ENCODE measurements around the gene GPR83.
"Not testable (repeated sequence)": the region's sequence is repeated elsewhere in the genome, so short reads cannot be mapped to it uniquely, and the experiment has no call there.

GPR83 gene

GRCh38 chr11:94400839-94401772 lies at the start of gene GPR83:
Gene GPR83, minus strand, starts transcription at chr11:94401419. Its CDS starts 172 bp downstream, at chr11:94401247.
- DNase-seq = peak; percentile 33

DNA sequence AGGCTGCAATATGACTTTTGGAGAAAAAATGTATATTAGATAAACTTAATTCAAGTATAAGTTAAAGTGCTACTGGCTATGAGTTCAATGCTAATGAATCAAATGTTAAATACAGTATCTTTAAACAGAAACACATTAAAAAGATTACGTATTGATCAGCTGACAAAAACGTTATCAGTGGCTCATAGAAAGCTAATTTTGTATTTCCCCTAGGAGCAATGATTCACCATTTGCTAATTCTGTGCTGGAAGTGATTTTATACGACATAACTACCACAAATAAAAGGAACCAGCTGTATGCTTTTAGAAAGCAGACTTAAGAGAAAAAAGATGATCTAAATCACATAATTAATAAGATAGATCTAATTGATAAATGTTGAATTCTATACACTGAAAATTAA lies 48.8 kb upstream of the GPR83 start:
- DNase-seq = peak; percentile 48

GRCh38 chr11:94449437-94449836 lies 48.2 kb upstream of the GPR83 start:
- peak; percentile 71 for DNase-seq

DNA sequence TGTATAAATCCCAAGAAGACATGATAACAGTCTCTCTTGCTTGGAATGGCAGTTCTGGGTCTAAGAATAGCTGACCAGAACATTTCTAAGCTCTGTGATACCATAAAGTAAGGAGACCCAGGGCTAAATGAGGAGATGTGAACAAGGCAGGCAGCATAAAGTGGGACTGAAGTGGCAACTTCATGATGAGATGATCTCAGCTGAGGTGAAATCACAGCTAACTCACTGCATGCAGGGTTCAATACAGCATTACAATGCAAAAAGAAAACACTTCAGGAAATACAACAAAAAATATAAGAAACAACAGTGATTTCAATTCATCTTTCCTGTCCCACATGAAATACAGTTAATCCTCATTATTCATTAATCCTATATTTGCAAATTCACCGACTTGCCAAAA lies 47.8 kb upstream of the GPR83 start:
- DNase-seq = no peak

DNA sequence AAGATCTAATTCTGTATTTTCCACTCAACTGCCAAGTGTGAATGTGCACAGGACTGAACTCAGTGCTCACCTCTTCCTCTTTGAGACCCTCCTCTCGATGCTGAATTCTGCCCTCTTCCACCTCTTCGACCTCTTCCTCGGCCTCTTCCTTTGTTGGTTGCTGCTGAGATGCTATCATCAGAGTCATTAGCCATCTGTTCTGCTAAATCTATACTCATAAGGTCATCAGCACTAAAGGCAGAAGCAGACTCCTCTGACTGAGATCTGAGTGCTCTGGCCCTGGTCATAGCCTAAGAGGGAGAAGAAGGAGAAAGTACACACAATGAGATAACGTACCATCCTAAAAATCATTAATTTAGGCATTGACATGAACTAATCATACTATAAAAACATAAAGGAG lies 45.9 kb upstream of the GPR83 start:
- DNase-seq = no peak

DNA sequence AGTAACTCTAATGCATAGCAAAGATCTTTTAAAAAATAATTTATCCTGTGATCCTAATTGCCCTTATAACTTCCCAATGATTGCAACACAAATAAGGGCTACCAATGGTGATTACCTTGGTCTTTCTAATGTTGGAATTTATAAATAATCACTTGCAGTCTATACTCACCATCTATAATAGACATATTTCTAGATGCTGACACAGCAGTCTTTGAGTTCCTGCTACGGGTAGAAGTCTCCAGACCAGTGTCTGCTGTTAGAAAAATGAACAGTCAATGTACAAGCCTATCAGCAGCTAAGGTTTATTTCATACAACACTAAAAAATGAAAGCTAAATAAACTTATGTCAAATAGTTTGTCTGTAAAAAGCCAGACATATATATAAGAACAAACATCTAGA lies 44.4 kb upstream of the GPR83 start:
- DNase-seq = no peak

DNA sequence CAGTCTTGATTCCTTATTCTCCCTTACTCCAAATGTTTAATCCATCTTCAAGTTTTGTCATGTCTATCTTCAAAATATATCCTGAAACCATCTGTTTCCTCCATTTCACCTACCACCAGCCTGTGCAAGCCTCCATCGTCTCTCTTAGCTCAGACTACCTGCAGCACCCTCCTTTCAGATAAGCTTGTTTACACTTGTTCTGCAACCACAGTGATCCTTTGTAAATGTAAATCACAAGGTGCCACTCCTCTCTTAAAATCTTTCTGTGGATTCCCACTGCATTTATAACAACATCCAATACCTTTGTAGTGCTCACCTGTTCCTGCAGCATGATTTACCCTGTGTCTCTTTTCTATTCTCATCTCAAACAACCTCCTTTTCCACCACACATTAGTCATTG lies 31.8 kb upstream of the GPR83 start:
- no peak for DNase-seq

- peak; percentile 34 for DNase-seq
Measured at GRCh38 chr11:94424662-94425061, 23.4 kb upstream of the GPR83 start.

DNA sequence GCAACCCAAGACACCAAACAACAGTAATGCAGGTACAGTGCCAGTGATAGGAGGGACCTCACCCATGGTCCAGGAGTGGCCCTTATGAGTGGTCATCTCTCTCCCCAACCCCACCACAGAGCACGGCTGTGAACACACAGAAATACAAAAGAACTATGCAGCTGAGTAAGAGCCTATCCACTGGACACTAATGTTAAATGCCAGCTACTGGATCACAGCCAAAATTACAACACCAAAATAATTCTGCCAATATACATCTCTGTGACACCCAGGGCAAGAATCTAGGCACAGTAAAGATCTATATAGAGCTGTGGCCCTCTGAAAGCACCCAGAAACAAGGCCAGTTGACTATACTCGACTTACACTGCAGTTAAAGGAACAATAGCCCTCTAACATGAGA lies 22.8 kb upstream of the GPR83 start:
- no peak for DNase-seq

- no peak for DNase-seq
Measured at GRCh38 chr11:94423507-94423906, 22.3 kb upstream of the GPR83 start.

DNA sequence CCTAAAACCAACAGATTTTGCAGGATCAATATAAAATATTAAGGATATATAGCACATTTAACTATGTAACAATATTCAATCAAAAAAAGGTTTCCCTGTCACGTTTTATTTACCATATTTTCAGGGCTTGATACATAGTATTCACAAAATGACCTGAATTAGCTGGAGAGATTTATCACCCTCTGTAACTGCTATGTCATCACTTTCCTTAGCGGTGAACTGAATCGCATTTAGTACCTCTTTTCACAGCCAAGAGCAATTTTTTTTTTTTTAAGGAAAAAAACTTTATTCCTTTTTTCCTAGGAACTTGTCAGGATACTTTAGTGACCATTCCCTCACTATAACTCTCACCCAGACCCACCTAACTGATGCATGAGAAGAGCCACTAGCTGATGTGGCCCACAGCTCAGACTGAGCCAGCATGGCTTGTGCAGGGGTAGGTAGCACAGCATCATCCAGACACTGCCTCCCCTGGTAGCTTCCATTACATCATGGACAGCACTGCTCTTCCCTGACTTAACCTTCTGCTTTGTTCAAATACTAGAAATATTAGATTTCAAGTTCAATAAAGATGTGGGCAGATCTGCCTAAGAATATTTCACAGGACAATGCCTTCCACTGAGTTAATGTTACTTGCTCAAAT lies 17.0 kb upstream of the GPR83 start:
- DNase-seq = no peak

DNA sequence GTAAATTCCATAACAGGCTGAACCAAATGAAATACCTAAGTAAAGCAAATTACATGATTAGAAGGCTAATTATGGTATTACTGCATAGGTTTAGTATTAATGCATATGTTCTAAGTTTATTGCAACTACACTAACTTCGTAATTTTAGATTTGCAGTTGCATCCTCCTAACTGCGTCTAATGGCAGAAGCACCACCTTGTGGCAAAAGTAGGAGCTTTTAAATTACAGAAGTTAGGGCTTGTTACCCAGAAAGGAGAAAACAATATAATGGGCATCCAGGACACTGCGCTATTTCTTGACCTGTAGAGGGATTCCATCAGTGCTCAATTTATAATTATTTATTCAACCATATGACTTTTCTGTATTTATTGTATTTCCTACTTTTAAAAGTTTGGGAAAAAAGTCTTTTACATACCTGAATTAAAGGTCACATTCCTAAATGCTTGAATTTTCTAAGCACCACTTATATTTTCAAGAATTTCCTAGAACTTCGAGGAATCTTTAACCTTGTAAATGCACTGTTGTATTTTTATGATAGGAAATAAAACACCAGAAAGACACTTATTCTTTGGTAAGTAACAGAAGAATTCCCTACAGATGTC lies 16.3 kb upstream of the GPR83 start:
- DNase-seq = peak; percentile 35

DNA sequence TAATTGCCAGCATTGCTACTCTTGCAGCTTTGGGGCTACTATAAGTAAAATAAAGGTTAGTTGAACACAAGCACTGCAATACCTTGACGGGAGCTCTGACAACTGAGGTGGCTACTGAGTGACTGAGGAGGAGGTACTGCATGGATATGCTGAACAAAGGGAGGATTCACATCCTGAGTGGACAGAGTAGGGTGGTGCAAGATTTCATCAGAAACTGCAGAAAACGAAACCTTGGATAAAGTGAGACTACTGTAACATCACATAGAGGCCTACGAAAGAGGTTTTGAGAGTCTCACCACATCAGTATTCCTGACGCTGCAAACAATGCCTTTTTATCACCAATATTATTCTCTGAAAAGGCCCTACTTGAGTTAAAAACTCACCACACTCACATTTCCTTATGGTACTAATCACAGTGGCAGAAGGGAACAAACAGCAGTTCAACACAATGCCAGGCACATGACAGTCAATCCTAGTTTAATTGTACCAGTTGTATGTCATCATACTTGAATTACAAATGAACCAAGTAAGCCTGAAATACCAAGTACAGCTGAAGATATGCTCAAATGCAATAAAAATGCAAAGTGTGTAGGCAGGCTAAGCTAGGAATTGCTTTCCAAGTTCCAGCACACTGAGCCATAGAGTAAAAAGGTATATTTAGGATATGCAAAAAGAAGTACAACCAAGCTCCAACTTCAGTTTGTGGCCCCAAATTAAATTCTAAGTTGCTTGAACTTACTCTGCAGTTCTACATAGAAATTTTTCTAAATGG lies 4.0 kb upstream of the GPR83 start:
- no peak for DNase-seq

- DNase-seq = peak; percentile 33
Measured at GRCh38 chr11:94402355-94402754, 1.1 kb upstream of the GPR83 start.

DNA sequence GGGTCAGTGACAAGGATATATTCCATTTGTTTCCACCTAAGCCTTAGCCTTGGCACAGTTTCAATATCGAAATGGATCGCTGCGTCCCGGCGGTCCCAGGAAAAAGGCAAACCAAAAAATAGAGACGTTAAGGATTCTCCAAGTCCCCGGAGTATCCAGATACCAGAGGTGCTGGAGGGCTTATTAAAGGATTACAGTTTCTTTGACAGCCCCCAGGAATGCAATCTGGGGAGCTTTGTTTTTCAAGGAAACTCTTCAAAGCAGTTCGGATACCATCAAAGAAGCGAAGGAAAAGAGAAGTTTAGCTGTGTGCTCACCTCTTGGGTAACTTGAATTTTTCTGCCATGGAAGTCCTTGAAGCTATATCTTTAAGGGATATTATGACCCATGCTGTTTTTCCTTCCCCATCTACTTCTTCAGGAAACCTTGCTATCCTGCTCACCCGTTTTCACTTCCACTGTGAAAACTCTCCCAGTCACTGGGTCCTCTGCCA lies 600 bp upstream of the GPR83 start:
- no peak for DNase-seq

- no peak for DNase-seq
Measured at GRCh38 chr11:94400457-94400838, 771 bp downstream of the GPR83 start.

DNA sequence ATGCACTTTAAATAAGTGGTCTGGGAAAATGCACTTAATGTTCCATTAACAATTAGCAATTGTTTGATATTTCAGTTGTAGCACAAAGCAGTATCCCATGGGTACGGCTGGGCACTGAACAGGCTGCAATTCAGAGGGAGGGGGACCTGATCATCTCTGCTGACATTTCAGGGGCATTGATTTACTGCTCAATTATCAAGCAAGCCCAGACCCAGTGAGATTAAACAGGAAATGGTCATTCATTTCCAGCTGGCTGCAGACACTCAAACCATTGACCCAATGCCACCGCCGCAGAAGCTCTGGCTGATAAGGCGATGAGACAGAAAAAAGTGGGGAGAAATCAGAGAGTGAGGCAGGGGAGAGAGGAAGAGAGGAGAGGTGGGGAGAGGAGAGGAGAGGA lies 1.2 kb downstream of the GPR83 start:
- no peak for DNase-seq

DNA sequence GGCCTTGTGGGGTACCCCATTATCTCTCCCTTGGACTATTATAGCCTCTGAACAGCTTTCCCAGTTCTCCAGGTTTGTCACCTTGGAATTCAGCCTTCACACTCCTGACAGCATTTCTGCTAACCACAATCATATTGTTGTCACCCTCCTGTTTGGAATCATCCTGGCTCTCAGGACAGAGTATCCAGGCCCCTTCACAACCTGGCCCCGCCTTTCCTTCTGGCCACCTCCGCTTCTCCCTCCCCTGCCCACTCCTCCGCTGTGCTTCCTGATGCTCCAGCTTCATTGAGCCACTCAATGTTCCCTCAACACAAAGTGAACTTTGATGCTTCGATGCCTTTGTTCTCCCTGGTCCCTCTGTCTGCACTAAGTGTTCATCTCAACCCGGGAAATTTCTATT lies 3.1 kb downstream of the GPR83 start:
- no peak for DNase-seq

DNA sequence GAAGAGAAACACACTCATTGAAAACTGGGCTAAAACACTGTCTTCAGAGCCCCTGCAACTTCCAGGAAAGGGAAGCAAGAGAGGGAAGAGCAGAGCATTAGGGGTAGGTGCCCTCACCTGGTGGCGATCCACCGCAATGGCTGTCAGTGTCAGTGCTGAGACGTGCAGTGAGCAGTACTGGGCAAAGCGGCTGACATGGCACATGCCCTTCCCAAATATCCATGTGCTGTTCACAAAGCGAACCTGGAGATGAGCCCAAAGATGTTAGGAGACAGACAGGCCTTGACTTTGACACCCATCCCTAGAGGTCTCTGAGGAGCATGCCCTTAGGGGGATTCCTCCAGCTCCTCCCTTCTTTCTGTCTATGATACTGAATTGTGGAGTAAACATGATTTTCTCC lies 4.9 kb downstream of the GPR83 start:
- no peak for DNase-seq

DNA sequence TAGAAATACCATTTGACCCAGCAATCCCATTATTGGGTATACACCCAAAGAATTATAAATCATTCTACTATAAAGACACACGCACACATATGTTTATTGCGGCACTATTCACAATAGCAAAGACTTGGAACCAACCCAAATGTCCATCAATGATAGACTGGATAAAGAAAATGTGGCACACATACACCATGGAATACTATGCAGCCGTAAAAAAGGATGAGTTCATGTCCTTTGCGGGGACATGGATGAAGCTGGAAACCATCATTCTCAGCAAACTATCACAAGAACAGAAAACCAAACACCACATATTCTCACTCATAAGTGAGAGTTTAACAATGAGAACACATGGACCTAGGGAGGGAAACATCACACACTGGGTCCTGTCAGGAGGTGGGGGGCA lies 9.3 kb downstream of the GPR83 start:
- DNase-seq = not testable (repeated sequence)

GRCh38 chr11:94379613-94380012 lies 21.6 kb downstream of the GPR83 start:
- no peak for DNase-seq

GRCh38 chr11:94376841-94377240 lies 24.4 kb downstream of the GPR83 start:
- DNase-seq = no peak

- DNase-seq = not testable (repeated sequence)
Measured at GRCh38 chr11:94370576-94370975, 30.6 kb downstream of the GPR83 start.
